ENCODE results near the gene UNC13B. TPM values are rescaled to one million over a fixed set of nuclear protein-coding genes. Genes with fewer than 3 reads are reported as not detected.
"Not testable (repeated sequence)": the region's sequence is repeated elsewhere in the genome, so short reads cannot be mapped to it uniquely, and the experiment has no call there.

Gene UNC13B
- total RNA-seq, 1 donor from 2014 or later = 30.5 TPM

- no peak overlapping the region for H3K27ac Mint-ChIP-seq (ENCODE audit: unreplicated experiment)
- H3K4me1 ChIP-seq (ENCODE audit: insufficient read depth, low read length) = no peaks in the 10 kb centered on the region
- H3K27me3 ChIP-seq (ENCODE audit: insufficient read depth, low read length) = no peaks in the 10 kb centered on the region
- no peak overlapping the region for H3K27ac ChIP-seq (ENCODE audit: low read depth, low read length)
- H3K4me3 ChIP-seq (ENCODE audit: insufficient read depth, low read depth, low read length) = no peak overlapping the region
- DNase-seq (ENCODE audit: low read depth) = no peak
- H2AFZ ChIP-seq (ENCODE audit: low read depth, low read length) = no peak overlapping the region
- H3K4me3 Mint-ChIP-seq (ENCODE audit: unreplicated experiment) = no peak overlapping the region
- H3K9ac ChIP-seq (ENCODE audit: low read length) = no peak overlapping the region
- H3K9me3 Mint-ChIP-seq (ENCODE audit: unreplicated experiment) = peaks cover 6% of the 10 kb centered on the region
- H3K4me2 ChIP-seq (ENCODE audit: low read length) = no peak overlapping the region
- H4K20me1 ChIP-seq (ENCODE audit: insufficient read depth, low read length) = no peaks in the 10 kb centered on the region
- H3K9me3 ChIP-seq (ENCODE audit: insufficient read depth, low read depth, low read length) = no peaks in the 10 kb centered on the region
- H3K36me3 Mint-ChIP-seq (ENCODE audit: low read depth, unreplicated experiment) = peaks cover 29% of the 10 kb centered on the region
- H3K4me1 Mint-ChIP-seq (ENCODE audit: low read depth, unreplicated experiment) = no peaks in the 10 kb centered on the region
- no peaks in the 10 kb centered on the region for H3K36me3 ChIP-seq (ENCODE audit: insufficient read depth, low read length)
- TF ChIP-seq CTCF (IDR thresholded peaks at IDR 0.05; ENCODE audit: insufficient read depth, low read depth, low read length) (no peak), EZH2 (IDR thresholded peaks at IDR 0.05; ENCODE audit: insufficient read depth, low read length) (no peak)
- H3K27me3 Mint-ChIP-seq (ENCODE audit: low read depth, unreplicated experiment) = peaks cover 13% of the 10 kb centered on the region
- H3K79me2 ChIP-seq (ENCODE audit: insufficient read depth, low read length) = no peaks in the 10 kb centered on the region
- FAIRE-seq = no peak
Observed at GRCh38 chr9:35404865-35405264, 243.1 kb downstream of the UNC13B start.

- TF ChIP-seq EZH2 (IDR thresholded peaks at IDR 0.05; ENCODE audit: insufficient read depth, low read length) (no peak), CTCF (IDR thresholded peaks at IDR 0.05; ENCODE audit: insufficient read depth, low read depth, low read length) (no peak)
- Histone ChIP-seq H3K4me2 (ENCODE audit: low read length) (no peak overlapping the region), H3K4me1 (ENCODE audit: insufficient read depth, low read length) (no peaks in the 10 kb centered on the region), H3K79me2 (ENCODE audit: insufficient read depth, low read length) (no peaks in the 10 kb centered on the region), H3K36me3 (ENCODE audit: insufficient read depth, low read length) (no peaks in the 10 kb centered on the region), H3K4me3 (ENCODE audit: insufficient read depth, low read depth, low read length) (no peak overlapping the region), H2AFZ (ENCODE audit: low read depth, low read length) (no peak overlapping the region), H3K27me3 (ENCODE audit: insufficient read depth, low read length) (no peaks in the 10 kb centered on the region), H3K9me3 (ENCODE audit: insufficient read depth, low read depth, low read length) (no peaks in the 10 kb centered on the region), H3K9ac (ENCODE audit: low read length) (no peak overlapping the region), H3K27ac (ENCODE audit: low read depth, low read length) (no peak overlapping the region), H4K20me1 (ENCODE audit: insufficient read depth, low read length) (no peaks in the 10 kb centered on the region)
- Mint-ChIP-seq H3K4me1 (ENCODE audit: low read depth, unreplicated experiment) (no peaks in the 10 kb centered on the region), H3K36me3 (ENCODE audit: low read depth, unreplicated experiment) (peaks cover 22% of the 10 kb centered on the region), H3K27me3 (ENCODE audit: low read depth, unreplicated experiment) (peaks cover 13% of the 10 kb centered on the region), H3K9me3 (ENCODE audit: unreplicated experiment) (peaks cover 6% of the 10 kb centered on the region), H3K4me3 (ENCODE audit: unreplicated experiment) (peak overlapping the region; percentile 28), H3K27ac (ENCODE audit: unreplicated experiment) (no peak overlapping the region)
- FAIRE-seq (no peak), DNase-seq (ENCODE audit: low read depth) (no peak)
Observed at GRCh38 chr9:35406183-35406959, 244.6 kb downstream of the UNC13B start.

- Histone ChIP-seq H4K20me1 (ENCODE audit: insufficient read depth, low read length) (no peaks in the 10 kb centered on the region), H3K27ac (ENCODE audit: low read depth, low read length) (no peak overlapping the region), H3K27me3 (ENCODE audit: insufficient read depth, low read length) (no peaks in the 10 kb centered on the region), H3K9ac (ENCODE audit: low read length) (no peak overlapping the region), H3K9me3 (ENCODE audit: insufficient read depth, low read depth, low read length) (no peaks in the 10 kb centered on the region), H2AFZ (ENCODE audit: low read depth, low read length) (no peak overlapping the region), H3K4me3 (ENCODE audit: insufficient read depth, low read depth, low read length) (no peak overlapping the region), H3K4me2 (ENCODE audit: low read length) (no peak overlapping the region), H3K36me3 (ENCODE audit: insufficient read depth, low read length) (no peaks in the 10 kb centered on the region), H3K79me2 (ENCODE audit: insufficient read depth, low read length) (no peaks in the 10 kb centered on the region), H3K4me1 (ENCODE audit: insufficient read depth, low read length) (no peaks in the 10 kb centered on the region)
- DNase-seq (ENCODE audit: low read depth) = no peak
- H3K27me3 Mint-ChIP-seq (ENCODE audit: low read depth, unreplicated experiment) = peaks cover 13% of the 10 kb centered on the region
- no peak overlapping the region for H3K4me3 Mint-ChIP-seq (ENCODE audit: unreplicated experiment)
- H3K9me3 Mint-ChIP-seq (ENCODE audit: unreplicated experiment) = peaks cover 6% of the 10 kb centered on the region
- TF ChIP-seq EZH2 (IDR thresholded peaks at IDR 0.05; ENCODE audit: insufficient read depth, low read length) (no peak), CTCF (IDR thresholded peaks at IDR 0.05; ENCODE audit: insufficient read depth, low read depth, low read length) (no peak)
- no peaks in the 10 kb centered on the region for H3K4me1 Mint-ChIP-seq (ENCODE audit: low read depth, unreplicated experiment)
- H3K27ac Mint-ChIP-seq (ENCODE audit: unreplicated experiment) = no peak overlapping the region
- H3K36me3 Mint-ChIP-seq (ENCODE audit: low read depth, unreplicated experiment) = peaks cover 20% of the 10 kb centered on the region
- no peak for FAIRE-seq
Observed at GRCh38 chr9:35407846-35408245, 246.0 kb downstream of the UNC13B start.

GRCh38 chr9:35409434-35409833, 247.6 kb downstream of the UNC13B start:
- H3K36me3 ChIP-seq (ENCODE audit: insufficient read depth, low read length); DNase-seq (ENCODE audit: low read depth); H3K4me3 ChIP-seq (ENCODE audit: insufficient read depth, low read depth, low read length); H3K4me3 Mint-ChIP-seq (ENCODE audit: unreplicated experiment); H3K9ac ChIP-seq (ENCODE audit: low read length); H2AFZ ChIP-seq (ENCODE audit: low read depth, low read length); H3K9me3 ChIP-seq (ENCODE audit: insufficient read depth, low read depth, low read length); H4K20me1 ChIP-seq (ENCODE audit: insufficient read depth, low read length); H3K27ac Mint-ChIP-seq (ENCODE audit: unreplicated experiment); H3K4me1 ChIP-seq (ENCODE audit: insufficient read depth, low read length); H3K27me3 ChIP-seq (ENCODE audit: insufficient read depth, low read length); FAIRE-seq; H3K4me1 Mint-ChIP-seq (ENCODE audit: low read depth, unreplicated experiment); H3K9me3 Mint-ChIP-seq (ENCODE audit: unreplicated experiment); H3K27ac ChIP-seq (ENCODE audit: low read depth, low read length); H3K79me2 ChIP-seq (ENCODE audit: insufficient read depth, low read length); H3K4me2 ChIP-seq (ENCODE audit: low read length): not testable (repeated sequence)
- peaks cover 13% of the 10 kb centered on the region for H3K36me3 Mint-ChIP-seq (ENCODE audit: low read depth, unreplicated experiment)
- peaks cover 13% of the 10 kb centered on the region for H3K27me3 Mint-ChIP-seq (ENCODE audit: low read depth, unreplicated experiment)

Data from astrocyte (in vitro differentiated cells and primary cell).